Liver (tissue), 9 donors: ENCODE data around the gene DDX4. TPM values are rescaled to one million over a fixed set of nuclear protein-coding genes. Genes with fewer than 3 reads are reported as not detected.

ENCODE experiments used
- DNase-seq: peaks from one replicate; pipeline ENCODE4 v3.0.0-alpha.2; 2017; ENCODE audit warnings: low spot score
- H3K27ac ChIP-seq, 2 donors: one replicate each; pipeline ENCODE4 v1.7.0; 2013; ENCODE audit warnings: inconsistent platforms in 2 of 2, low read length in 2 of 2, control low read depth in 1 of 2, low read depth in 1 of 2, mild to moderate bottlenecking in 1 of 2
- H3K27me3 ChIP-seq, 4 donors: one replicate each; pipeline versions ENCODE4 v1.6.1 to v1.7.0; 2013; ENCODE audit warnings: low read length in 3 of 4, inconsistent platforms in 1 of 4, mild to moderate bottlenecking in 1 of 4, moderate library complexity in 1 of 4; ENCODE audit not compliant: control insufficient read depth in 4 of 4, insufficient read depth in 4 of 4
- H3K36me3 ChIP-seq, 4 donors: one replicate each; pipeline versions ENCODE4 v1.6.1 to v1.7.0; 2013; ENCODE audit warnings: low read length in 3 of 4, mild to moderate bottlenecking in 3 of 4, low read depth in 1 of 4, moderate library complexity in 1 of 4; ENCODE audit not compliant: control insufficient read depth in 4 of 4, insufficient read depth in 3 of 4
- H3K4me1 ChIP-seq, 4 donors: one replicate each; pipeline versions ENCODE4 v1.6.1 to v1.7.0; 2013; ENCODE audit warnings: low read length in 3 of 4, mild to moderate bottlenecking in 3 of 4, moderate library complexity in 1 of 4; ENCODE audit not compliant: control insufficient read depth in 4 of 4, insufficient read depth in 4 of 4
- H3K4me3 ChIP-seq, 3 donors: one replicate each; pipeline versions ENCODE4 v1.6.1 to v1.7.0; 2013; ENCODE audit warnings: low read length in 3 of 3, control low read depth in 1 of 3, low read depth in 1 of 3, mild to moderate bottlenecking in 1 of 3
- H3K9ac ChIP-seq, 2 donors: one replicate each; pipeline ENCODE4 v1.7.0; 2013; ENCODE audit warnings: low read length in 2 of 2, mild to moderate bottlenecking in 2 of 2, moderate library complexity in 2 of 2, control low read depth in 1 of 2, low read depth in 1 of 2
- H3K9me3 ChIP-seq, 4 donors: one replicate each; pipeline versions ENCODE4 v1.6.1 to v1.7.0; 2013; ENCODE audit warnings: low read length in 3 of 4; ENCODE audit not compliant: control insufficient read depth in 4 of 4
- EGR1 ChIP-seq, 2 donors: IDR thresholded peaks; 2 replicates each; pipeline ENCODE4 v1.6.1; 2016 to 2018; ENCODE audit warnings: antibody characterized with exemption in 2 of 2, low read depth in 2 of 2
- FOXA1 ChIP-seq: IDR thresholded peaks from 2 replicates; pipeline ENCODE4 v1.6.1; 2016; ENCODE audit warnings: antibody characterized with exemption
- FOXA2 ChIP-seq: IDR thresholded peaks from 2 replicates; pipeline ENCODE4 v1.6.1; 2016; ENCODE audit warnings: antibody characterized with exemption
- GABPA ChIP-seq, 2 donors: IDR thresholded peaks in 1 of 2; conservative IDR thresholded peaks in 1 of 2; 2 replicates each; pipeline ENCODE4 v1.6.1; 2016; ENCODE audit warnings: antibody characterized with exemption in 2 of 2, mild to moderate bottlenecking in 1 of 2, moderate library complexity in 1 of 2
- HNF4A ChIP-seq, 2 donors: conservative IDR thresholded peaks; 2 replicates each; pipeline ENCODE4 v1.6.1; 2016; ENCODE audit warnings: antibody characterized with exemption in 2 of 2, mild to moderate bottlenecking in 2 of 2
- HNF4G ChIP-seq: IDR thresholded peaks from 2 replicates; pipeline ENCODE4 v1.6.1; 2016; ENCODE audit warnings: antibody characterized with exemption
- JUND ChIP-seq, 2 donors: IDR thresholded peaks; 2 replicates each; pipeline ENCODE4 v1.6.1; 2016; ENCODE audit warnings: antibody characterized with exemption in 2 of 2
- NR2F2 ChIP-seq: IDR thresholded peaks from 2 replicates; pipeline ENCODE4 v1.6.1; 2016; ENCODE audit warnings: antibody characterized with exemption
- RAD21 ChIP-seq, 2 donors: IDR thresholded peaks; 2 replicates each; pipeline ENCODE4 v1.6.1; 2016; ENCODE audit warnings: antibody characterized with exemption in 2 of 2, mild to moderate bottlenecking in 2 of 2
- RXRA ChIP-seq, 2 donors: IDR thresholded peaks; 2 replicates each; pipeline ENCODE4 v1.6.1; 2017 to 2018; ENCODE audit warnings: antibody characterized with exemption in 2 of 2, mild to moderate bottlenecking in 1 of 2
- SP1 ChIP-seq: IDR thresholded peaks from 2 replicates; pipeline ENCODE4 v1.6.1; 2018; ENCODE audit warnings: antibody characterized with exemption, mild to moderate bottlenecking
- TAF1 ChIP-seq: conservative IDR thresholded peaks from 2 replicates; pipeline ENCODE4 v1.6.1; 2016; ENCODE audit warnings: antibody characterized with exemption, mild to moderate bottlenecking
- YY1 ChIP-seq: IDR thresholded peaks from 2 replicates; pipeline ENCODE4 v1.6.1; 2016; ENCODE audit warnings: antibody characterized with exemption, mild to moderate bottlenecking
- WGBS: extraction: QIAGEN DNeasy Blood & Tissue Kit; methylation state at CpG from one replicate; pipeline ENCODE4 v1.1.7; 2013; 5-methylcytosine and 5-hydroxymethylcytosine counted together
- polyA plus RNA-seq, 2 donors: library from polyadenylated mRNA; stranded (reverse) in 1 of 2; unstranded in 1 of 2; fragments of 200-250 nt in 1 of 2; fragments of >200 nt in 1 of 2; fragmentation: Nextera tagmentation in 1 of 2; extraction: Ambion mirVana in 1 of 2; gene quantifications; one replicate each; pipeline versions ENCODE4 v1.2.1 to v1.2.3, GENCODE V29; 2013 to 2015
- total RNA-seq, 2 donors: library from RNA; depleted of rRNA; stranded (reverse); fragments of >200 nt; gene quantifications; one replicate each; pipeline ENCODE4 v1.2.3, GENCODE V29; 2014
- TF ChIP-seq, protein P1 (sequence below): IDR thresholded peaks from 2 replicates; pipeline ENCODE4 v1.6.1; 2016; ENCODE audit warnings: antibody characterized with exemption, mild to moderate bottlenecking
- TF ChIP-seq, protein P2 (sequence below): fragments of 150-350 bp; IDR thresholded peaks from 2 replicates; pipeline ENCODE4 v1.5.1; 2017; ENCODE audit warnings: improper control_type of control experiment, low read depth, low read length; ENCODE audit not compliant: missing input control
- TF ChIP-seq, protein P3 (sequence below): IDR thresholded peaks from 2 replicates; pipeline ENCODE4 v1.6.1; 2016; ENCODE audit warnings: antibody characterized with exemption
- TF ChIP-seq, protein P4 (sequence below): IDR thresholded peaks from 2 replicates; pipeline ENCODE4 v1.6.1; 2016; ENCODE audit warnings: antibody characterized with exemption
- TF ChIP-seq, protein P5 (sequence below): IDR thresholded peaks from 2 replicates; pipeline ENCODE4 v1.6.1; 2016; ENCODE audit warnings: antibody characterized with exemption
- donor health status: healthy.
- donor health status: healthy.
- donor health status: healthy.
- donor health status: healthy.
- donor health status: healthy.

Gene DDX4
- total and polyA plus RNA-seq, 4 donors = not detected

DNA sequence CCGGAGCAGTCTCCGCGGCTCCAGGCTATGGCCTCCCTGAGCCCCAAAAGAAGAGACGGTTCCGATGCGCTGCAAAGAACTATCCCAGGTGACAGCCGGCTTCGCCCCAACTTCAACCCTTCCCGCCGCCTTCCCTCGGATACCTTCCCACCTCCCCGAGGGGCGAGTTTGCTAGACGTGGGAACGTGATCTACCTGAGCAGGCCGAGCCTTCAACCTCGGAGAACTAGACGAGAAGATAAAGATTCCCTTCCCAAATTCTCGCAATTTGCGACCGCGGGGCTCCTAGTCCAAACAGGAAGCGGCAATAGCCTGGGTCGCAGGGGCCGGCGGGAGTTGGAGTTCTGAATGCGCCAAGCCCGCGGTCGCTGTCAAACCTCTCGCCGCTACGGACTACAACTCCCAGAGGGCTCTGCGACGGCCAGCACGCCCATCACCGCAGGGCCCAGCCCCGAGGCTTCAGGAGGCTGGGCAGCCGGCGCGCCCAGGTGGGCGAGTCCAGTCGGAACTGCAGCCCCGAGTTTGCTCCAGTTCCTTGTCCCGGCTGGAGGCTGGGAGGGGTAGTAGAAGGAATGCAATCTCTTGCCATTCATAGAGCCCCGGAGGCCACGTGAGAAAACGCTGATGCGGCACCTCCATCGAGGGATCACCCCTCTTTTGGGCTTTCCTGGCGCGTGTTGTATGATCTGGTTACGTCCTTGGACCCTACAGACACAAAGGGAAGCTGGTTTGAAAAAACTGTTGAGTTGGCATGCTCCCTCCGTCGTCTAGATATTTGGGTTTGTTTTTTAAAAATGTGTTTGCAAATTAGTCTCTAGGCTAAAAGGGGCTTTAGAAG is 25.6 kb upstream of the DDX4 start, which contains the start of gene SLC38A9:
Gene SLC38A9, minus strand, starts transcription at position 302 of the 837 bp plus-strand sequence. CDS start 14,366 bp downstream, outside the sequence.
- under 1% methylated on average over 55 of the region's 55 CpGs for WGBS
- H3K36me3 ChIP-seq = no peaks in the 10 kb centered on the region
- H3K4me3 ChIP-seq = peak within 1 kb of the TSS; percentile 82 to 93 (median 92)
- peak within 1 kb of the TSS; percentile 8 to 23 for H3K27ac ChIP-seq
- DNase-seq = peak; percentile 96
- TF ChIP-seq RXRA (IDR thresholded peaks at IDR 0.05) (no peak), EGR1 (IDR thresholded peaks at IDR 0.05; ENCODE audit: low read depth in 2 of 2) (no peak), HNF4A (conservative IDR thresholded peaks at IDR 0.05) (peak in 1 of 2 donors; percentile 42), FOXA2 (peak; percentile 5), HNF4G (no peak), RAD21 (IDR thresholded peaks at IDR 0.05) (peak; percentile 44 to 60), SP1 (peak; percentile 52), JUND (IDR thresholded peaks at IDR 0.05) (no peak), YY1 (peak; percentile 78), GABPA (IDR thresholded peaks at IDR 0.05 in 1 of 2, conservative IDR thresholded peaks at IDR 0.05 in 1 of 2) (peak; percentile 27 to 84), TAF1 (no peak), NR2F2 (no peak), FOXA1 (no peak)
- TF ChIP-seq, protein P1, sequence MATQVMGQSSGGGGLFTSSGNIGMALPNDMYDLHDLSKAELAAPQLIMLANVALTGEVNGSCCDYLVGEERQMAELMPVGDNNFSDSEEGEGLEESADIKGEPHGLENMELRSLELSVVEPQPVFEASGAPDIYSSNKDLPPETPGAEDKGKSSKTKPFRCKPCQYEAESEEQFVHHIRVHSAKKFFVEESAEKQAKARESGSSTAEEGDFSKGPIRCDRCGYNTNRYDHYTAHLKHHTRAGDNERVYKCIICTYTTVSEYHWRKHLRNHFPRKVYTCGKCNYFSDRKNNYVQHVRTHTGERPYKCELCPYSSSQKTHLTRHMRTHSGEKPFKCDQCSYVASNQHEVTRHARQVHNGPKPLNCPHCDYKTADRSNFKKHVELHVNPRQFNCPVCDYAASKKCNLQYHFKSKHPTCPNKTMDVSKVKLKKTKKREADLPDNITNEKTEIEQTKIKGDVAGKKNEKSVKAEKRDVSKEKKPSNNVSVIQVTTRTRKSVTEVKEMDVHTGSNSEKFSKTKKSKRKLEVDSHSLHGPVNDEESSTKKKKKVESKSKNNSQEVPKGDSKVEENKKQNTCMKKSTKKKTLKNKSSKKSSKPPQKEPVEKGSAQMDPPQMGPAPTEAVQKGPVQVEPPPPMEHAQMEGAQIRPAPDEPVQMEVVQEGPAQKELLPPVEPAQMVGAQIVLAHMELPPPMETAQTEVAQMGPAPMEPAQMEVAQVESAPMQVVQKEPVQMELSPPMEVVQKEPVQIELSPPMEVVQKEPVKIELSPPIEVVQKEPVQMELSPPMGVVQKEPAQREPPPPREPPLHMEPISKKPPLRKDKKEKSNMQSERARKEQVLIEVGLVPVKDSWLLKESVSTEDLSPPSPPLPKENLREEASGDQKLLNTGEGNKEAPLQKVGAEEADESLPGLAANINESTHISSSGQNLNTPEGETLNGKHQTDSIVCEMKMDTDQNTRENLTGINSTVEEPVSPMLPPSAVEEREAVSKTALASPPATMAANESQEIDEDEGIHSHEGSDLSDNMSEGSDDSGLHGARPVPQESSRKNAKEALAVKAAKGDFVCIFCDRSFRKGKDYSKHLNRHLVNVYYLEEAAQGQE = peak; percentile 49
- TF ChIP-seq, protein P2, sequence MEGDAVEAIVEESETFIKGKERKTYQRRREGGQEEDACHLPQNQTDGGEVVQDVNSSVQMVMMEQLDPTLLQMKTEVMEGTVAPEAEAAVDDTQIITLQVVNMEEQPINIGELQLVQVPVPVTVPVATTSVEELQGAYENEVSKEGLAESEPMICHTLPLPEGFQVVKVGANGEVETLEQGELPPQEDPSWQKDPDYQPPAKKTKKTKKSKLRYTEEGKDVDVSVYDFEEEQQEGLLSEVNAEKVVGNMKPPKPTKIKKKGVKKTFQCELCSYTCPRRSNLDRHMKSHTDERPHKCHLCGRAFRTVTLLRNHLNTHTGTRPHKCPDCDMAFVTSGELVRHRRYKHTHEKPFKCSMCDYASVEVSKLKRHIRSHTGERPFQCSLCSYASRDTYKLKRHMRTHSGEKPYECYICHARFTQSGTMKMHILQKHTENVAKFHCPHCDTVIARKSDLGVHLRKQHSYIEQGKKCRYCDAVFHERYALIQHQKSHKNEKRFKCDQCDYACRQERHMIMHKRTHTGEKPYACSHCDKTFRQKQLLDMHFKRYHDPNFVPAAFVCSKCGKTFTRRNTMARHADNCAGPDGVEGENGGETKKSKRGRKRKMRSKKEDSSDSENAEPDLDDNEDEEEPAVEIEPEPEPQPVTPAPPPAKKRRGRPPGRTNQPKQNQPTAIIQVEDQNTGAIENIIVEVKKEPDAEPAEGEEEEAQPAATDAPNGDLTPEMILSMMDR = no peak
- TF ChIP-seq, protein P3, sequence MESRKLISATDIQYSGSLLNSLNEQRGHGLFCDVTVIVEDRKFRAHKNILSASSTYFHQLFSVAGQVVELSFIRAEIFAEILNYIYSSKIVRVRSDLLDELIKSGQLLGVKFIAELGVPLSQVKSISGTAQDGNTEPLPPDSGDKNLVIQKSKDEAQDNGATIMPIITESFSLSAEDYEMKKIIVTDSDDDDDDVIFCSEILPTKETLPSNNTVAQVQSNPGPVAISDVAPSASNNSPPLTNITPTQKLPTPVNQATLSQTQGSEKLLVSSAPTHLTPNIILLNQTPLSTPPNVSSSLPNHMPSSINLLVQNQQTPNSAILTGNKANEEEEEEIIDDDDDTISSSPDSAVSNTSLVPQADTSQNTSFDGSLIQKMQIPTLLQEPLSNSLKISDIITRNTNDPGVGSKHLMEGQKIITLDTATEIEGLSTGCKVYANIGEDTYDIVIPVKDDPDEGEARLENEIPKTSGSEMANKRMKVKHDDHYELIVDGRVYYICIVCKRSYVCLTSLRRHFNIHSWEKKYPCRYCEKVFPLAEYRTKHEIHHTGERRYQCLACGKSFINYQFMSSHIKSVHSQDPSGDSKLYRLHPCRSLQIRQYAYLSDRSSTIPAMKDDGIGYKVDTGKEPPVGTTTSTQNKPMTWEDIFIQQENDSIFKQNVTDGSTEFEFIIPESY = peak; percentile 11
- TF ChIP-seq, protein P4, sequence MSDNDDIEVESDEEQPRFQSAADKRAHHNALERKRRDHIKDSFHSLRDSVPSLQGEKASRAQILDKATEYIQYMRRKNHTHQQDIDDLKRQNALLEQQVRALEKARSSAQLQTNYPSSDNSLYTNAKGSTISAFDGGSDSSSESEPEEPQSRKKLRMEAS = peak; percentile 52
- TF ChIP-seq, protein P5, sequence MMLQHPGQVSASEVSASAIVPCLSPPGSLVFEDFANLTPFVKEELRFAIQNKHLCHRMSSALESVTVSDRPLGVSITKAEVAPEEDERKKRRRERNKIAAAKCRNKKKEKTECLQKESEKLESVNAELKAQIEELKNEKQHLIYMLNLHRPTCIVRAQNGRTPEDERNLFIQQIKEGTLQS = no peak
- no peaks in the 10 kb centered on the region for H3K9me3 ChIP-seq
- peak within 1 kb of the TSS; percentile 66 to 83 for H3K9ac ChIP-seq
- no peaks in the 10 kb centered on the region for H3K27me3 ChIP-seq
- H3K4me1 ChIP-seq = peaks cover 0 to 13% (median 11%) of the 10 kb centered on the region in 4 donors
